GM12878 (cell line): ENCODE measurements around the gene TPT1. TPM values are rescaled to one million over a fixed set of nuclear protein-coding genes. Genes with fewer than 3 reads are reported as not detected.
A peak's percentile ranks its signal among the peaks of the same experiment; 100 is the strongest.

Experiments used
- GABPA ChIP-seq: IDR thresholded peaks from 2 replicates; pipeline ENCODE4 v1.6.1; 2014; ENCODE audit warnings: antibody characterized with exemption, low read depth, mild to moderate bottlenecking, inconsistent platforms
- HDAC6 ChIP-seq: fragments of 200-600 bp; sonication (generic); IDR thresholded peaks from one replicate; pipeline ENCODE4 v1.8.0; 2017; ENCODE audit warnings: antibody characterized with exemption; ENCODE audit not compliant: unreplicated experiment
- IRF4 ChIP-seq: IDR thresholded peaks from 2 replicates; pipeline ENCODE4 v1.6.1; 2011; ENCODE audit warnings: low read depth, low read length
- MEF2B ChIP-seq: fragments of 450-650 bp; IDR thresholded peaks from 2 replicates; pipeline ENCODE4 v1.6.1; 2018; ENCODE audit warnings: mild to moderate bottlenecking, moderate library complexity; ENCODE audit not compliant: partially characterized antibody, poor library complexity, severe bottlenecking
- NFIC ChIP-seq: IDR thresholded peaks from 2 replicates; pipeline ENCODE4 v1.6.1; 2012; ENCODE audit warnings: low read depth, mild to moderate bottlenecking, inconsistent platforms, low read length, moderate library complexity
- NFYA ChIP-seq: IDR thresholded peaks from 2 replicates; pipeline ENCODE4 v1.6.1; 2011; ENCODE audit warnings: low read depth, mild to moderate bottlenecking, low read length, improper control_type of control experiment, borderline replicate concordance
- NR2F1 ChIP-seq: fragments of 450-650 bp; conservative IDR thresholded peaks from 2 replicates; pipeline ENCODE4 v1.6.1; 2017; ENCODE audit warnings: mild to moderate bottlenecking
- POLR2AphosphoS2 ChIP-seq: IDR thresholded peaks from 2 replicates; pipeline ENCODE4 v1.6.1; 2011; ENCODE audit warnings: low read depth, mild to moderate bottlenecking, low read length, improper control_type of control experiment, moderate library complexity
- SMAD5 ChIP-seq: IDR thresholded peaks from 2 replicates; pipeline ENCODE4 v1.6.1; 2016; ENCODE audit warnings: antibody characterized with exemption, low read depth
- SMC3 ChIP-seq: IDR thresholded peaks from 2 replicates; pipeline ENCODE4 v1.6.1; 2011; ENCODE audit warnings: low read length, improper control_type of control experiment, borderline replicate concordance
- SP1 ChIP-seq: IDR thresholded peaks from one replicate; pipeline ENCODE4 v1.6.1; 2011; ENCODE audit warnings: low read depth, low read length
- ZNF274 ChIP-seq: IDR thresholded peaks from one replicate; pipeline ENCODE4 v1.8.0; 2011; ENCODE audit not compliant: insufficient read length, insufficient read depth
- polyA plus RNA-seq, 11 experiments: library from polyadenylated mRNA; depleted of rRNA in 4 of 11; unstranded in 6 of 11; stranded (reverse) in 5 of 11; fragments of >200 nt; fragmentation: Nextera tagmentation in 4 of 11; fragmentation: Illumina TruSeq in 1 of 11; extraction: Ambion mirVana in 4 of 11; extraction: Trizol in 1 of 11; gene quantifications; 1 replicate in 1 of 11; 2 replicates in 10 of 11; pipeline versions ENCODE4 v1.2.1 to v1.2.3, GENCODE V29; 2011 to 2016; ENCODE audit warnings: inconsistent platforms in 2 of 11, missing spikeins in 2 of 11, low read depth in 1 of 11
- total RNA-seq, 4 experiments: library from RNA; depleted of rRNA in 3 of 4; stranded (reverse); fragments of >200 nt in 3 of 4; fragmentation: Illumina TruSeq in 1 of 4; extraction: Trizol in 1 of 4; gene quantifications; 2 replicates each; pipeline versions ENCODE4 v1.2.1 to v1.2.3, GENCODE V29; 2013 to 2021
- TF ChIP-seq, protein P1 (sequence below): IDR thresholded peaks from 2 replicates; pipeline ENCODE4 v1.6.1; 2012; ENCODE audit warnings: low read depth, low read length, improper control_type of control experiment
- TF ChIP-seq, protein P2 (sequence below): IDR thresholded peaks from 2 replicates; pipeline ENCODE4 v1.6.1; 2011; ENCODE audit warnings: borderline replicate concordance, low read depth, mild to moderate bottlenecking, moderate library complexity, low read length; ENCODE audit not compliant: insufficient read depth, poor library complexity, severe bottlenecking
- TF ChIP-seq, protein P3 (sequence below): fragments of 450-650 bp; IDR thresholded peaks from 2 replicates; pipeline ENCODE4 v1.6.1; 2016; ENCODE audit warnings: mild to moderate bottlenecking, moderate library complexity, borderline replicate concordance
- TF ChIP-seq, protein P4 (sequence below): IDR thresholded peaks from 2 replicates; pipeline ENCODE4 v1.6.1; 2012; ENCODE audit warnings: improper control_type of control experiment, low read depth, low read length; ENCODE audit not compliant: insufficient replicate concordance
- TF ChIP-seq, protein P5 (sequence below): IDR thresholded peaks from 2 replicates; pipeline ENCODE4 v1.6.1; 2011; ENCODE audit warnings: low read depth, low read length, improper control_type of control experiment, borderline replicate concordance

Gene TPT1
- total and polyA plus RNA-seq, 10 of the 15 experiments (the other 5 are each of a cell fraction or from before 2014, with no cell fraction given) = 1,038 to 5,925 (median 2,336) TPM

DNA sequence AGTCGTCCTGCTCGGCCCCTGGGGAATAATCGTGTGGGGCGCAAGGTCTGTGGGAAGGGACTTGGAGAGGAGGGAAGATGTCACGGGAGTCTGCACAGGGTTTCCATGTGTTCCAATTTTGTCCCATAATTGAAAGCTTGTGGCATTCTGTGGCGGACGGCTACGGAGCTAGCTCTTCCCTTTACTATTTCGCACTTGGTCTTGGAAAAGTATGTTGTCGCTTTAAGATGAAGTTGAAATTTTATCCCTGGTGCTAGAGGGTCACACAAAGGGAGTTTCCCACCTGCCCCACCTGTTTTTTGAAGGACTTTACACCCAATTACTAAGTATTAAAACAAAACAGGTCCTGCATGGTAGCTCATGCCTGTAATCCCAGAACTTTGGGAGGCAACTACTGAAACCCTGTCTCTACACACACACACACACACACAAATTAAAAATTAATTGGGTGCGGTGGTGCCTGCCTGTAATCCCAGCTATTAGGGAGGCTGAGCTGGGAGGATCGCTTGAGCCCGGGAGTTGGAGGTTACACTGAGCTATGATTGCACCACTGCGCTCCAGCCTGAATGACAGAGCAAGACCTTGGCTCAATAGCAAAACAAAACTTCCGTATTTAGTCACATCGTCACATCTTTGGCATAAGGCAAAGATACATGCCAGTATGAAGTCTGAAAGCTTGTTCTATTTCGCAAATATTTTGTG lies 967 bp upstream of the TPT1 start (continued):
- TF ChIP-seq, protein P1, sequence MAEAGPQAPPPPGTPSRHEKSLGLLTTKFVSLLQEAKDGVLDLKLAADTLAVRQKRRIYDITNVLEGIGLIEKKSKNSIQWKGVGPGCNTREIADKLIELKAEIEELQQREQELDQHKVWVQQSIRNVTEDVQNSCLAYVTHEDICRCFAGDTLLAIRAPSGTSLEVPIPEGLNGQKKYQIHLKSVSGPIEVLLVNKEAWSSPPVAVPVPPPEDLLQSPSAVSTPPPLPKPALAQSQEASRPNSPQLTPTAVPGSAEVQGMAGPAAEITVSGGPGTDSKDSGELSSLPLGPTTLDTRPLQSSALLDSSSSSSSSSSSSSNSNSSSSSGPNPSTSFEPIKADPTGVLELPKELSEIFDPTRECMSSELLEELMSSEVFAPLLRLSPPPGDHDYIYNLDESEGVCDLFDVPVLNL = no peak
- TF ChIP-seq, protein P2, sequence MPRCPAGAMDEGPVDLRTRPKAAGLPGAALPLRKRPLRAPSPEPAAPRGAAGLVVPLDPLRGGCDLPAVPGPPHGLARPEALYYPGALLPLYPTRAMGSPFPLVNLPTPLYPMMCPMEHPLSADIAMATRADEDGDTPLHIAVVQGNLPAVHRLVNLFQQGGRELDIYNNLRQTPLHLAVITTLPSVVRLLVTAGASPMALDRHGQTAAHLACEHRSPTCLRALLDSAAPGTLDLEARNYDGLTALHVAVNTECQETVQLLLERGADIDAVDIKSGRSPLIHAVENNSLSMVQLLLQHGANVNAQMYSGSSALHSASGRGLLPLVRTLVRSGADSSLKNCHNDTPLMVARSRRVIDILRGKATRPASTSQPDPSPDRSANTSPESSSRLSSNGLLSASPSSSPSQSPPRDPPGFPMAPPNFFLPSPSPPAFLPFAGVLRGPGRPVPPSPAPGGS = peak; percentile 52
- TF ChIP-seq HDAC6 (no peak), ZNF274 (no peak), MEF2B (peak; percentile 67), GABPA (no peak), POLR2AphosphoS2 (no peak), SMC3 (no peak), NR2F1 (0 out of 2 replicates have a peak, but pooled peaks have one; percentile 4), NFYA (no peak), SP1 (no peak), SMAD5 (no peak), IRF4 (no peak), NFIC (no peak)
- TF ChIP-seq, protein P3, sequence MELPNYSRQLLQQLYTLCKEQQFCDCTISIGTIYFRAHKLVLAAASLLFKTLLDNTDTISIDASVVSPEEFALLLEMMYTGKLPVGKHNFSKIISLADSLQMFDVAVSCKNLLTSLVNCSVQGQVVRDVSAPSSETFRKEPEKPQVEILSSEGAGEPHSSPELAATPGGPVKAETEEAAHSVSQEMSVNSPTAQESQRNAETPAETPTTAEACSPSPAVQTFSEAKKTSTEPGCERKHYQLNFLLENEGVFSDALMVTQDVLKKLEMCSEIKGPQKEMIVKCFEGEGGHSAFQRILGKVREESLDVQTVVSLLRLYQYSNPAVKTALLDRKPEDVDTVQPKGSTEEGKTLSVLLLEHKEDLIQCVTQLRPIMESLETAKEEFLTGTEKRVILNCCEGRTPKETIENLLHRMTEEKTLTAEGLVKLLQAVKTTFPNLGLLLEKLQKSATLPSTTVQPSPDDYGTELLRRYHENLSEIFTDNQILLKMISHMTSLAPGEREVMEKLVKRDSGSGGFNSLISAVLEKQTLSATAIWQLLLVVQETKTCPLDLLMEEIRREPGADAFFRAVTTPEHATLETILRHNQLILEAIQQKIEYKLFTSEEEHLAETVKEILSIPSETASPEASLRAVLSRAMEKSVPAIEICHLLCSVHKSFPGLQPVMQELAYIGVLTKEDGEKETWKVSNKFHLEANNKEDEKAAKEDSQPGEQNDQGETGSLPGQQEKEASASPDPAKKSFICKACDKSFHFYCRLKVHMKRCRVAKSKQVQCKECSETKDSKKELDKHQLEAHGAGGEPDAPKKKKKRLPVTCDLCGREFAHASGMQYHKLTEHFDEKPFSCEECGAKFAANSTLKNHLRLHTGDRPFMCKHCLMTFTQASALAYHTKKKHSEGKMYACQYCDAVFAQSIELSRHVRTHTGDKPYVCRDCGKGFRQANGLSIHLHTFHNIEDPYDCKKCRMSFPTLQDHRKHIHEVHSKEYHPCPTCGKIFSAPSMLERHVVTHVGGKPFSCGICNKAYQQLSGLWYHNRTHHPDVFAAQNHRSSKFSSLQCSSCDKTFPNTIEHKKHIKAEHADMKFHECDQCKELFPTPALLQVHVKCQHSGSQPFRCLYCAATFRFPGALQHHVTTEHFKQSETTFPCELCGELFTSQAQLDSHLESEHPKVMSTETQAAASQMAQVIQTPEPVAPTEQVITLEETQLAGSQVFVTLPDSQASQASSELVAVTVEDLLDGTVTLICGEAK = no peak
- TF ChIP-seq, protein P4, sequence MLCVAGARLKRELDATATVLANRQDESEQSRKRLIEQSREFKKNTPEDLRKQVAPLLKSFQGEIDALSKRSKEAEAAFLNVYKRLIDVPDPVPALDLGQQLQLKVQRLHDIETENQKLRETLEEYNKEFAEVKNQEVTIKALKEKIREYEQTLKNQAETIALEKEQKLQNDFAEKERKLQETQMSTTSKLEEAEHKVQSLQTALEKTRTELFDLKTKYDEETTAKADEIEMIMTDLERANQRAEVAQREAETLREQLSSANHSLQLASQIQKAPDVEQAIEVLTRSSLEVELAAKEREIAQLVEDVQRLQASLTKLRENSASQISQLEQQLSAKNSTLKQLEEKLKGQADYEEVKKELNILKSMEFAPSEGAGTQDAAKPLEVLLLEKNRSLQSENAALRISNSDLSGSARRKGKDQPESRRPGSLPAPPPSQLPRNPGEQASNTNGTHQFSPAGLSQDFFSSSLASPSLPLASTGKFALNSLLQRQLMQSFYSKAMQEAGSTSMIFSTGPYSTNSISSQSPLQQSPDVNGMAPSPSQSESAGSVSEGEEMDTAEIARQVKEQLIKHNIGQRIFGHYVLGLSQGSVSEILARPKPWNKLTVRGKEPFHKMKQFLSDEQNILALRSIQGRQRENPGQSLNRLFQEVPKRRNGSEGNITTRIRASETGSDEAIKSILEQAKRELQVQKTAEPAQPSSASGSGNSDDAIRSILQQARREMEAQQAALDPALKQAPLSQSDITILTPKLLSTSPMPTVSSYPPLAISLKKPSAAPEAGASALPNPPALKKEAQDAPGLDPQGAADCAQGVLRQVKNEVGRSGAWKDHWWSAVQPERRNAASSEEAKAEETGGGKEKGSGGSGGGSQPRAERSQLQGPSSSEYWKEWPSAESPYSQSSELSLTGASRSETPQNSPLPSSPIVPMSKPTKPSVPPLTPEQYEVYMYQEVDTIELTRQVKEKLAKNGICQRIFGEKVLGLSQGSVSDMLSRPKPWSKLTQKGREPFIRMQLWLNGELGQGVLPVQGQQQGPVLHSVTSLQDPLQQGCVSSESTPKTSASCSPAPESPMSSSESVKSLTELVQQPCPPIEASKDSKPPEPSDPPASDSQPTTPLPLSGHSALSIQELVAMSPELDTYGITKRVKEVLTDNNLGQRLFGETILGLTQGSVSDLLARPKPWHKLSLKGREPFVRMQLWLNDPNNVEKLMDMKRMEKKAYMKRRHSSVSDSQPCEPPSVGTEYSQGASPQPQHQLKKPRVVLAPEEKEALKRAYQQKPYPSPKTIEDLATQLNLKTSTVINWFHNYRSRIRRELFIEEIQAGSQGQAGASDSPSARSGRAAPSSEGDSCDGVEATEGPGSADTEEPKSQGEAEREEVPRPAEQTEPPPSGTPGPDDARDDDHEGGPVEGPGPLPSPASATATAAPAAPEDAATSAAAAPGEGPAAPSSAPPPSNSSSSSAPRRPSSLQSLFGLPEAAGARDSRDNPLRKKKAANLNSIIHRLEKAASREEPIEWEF = no peak
- TF ChIP-seq, protein P5, sequence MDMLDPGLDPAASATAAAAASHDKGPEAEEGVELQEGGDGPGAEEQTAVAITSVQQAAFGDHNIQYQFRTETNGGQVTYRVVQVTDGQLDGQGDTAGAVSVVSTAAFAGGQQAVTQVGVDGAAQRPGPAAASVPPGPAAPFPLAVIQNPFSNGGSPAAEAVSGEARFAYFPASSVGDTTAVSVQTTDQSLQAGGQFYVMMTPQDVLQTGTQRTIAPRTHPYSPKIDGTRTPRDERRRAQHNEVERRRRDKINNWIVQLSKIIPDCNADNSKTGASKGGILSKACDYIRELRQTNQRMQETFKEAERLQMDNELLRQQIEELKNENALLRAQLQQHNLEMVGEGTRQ = no peak
